Activated B cell treated with CpG ODN at 0.5 μM for 24 hours (primary cell): ENCODE results near the gene SLC6A3. TPM values are rescaled to one million over a fixed set of nuclear protein-coding genes. Genes with fewer than 3 reads are reported as not detected.

Experiments used
- ATAC-seq: fragments of 200-7000 bp; cut with Tn5 transposase; one replicate; pipeline ENCODE4 v1.10.0; 2021; ENCODE audit warnings: low read depth, mild to moderate bottlenecking, moderate library complexity
- CTCF ChIA-PET: fragments of 350-600 bp; sonication (Branson Sonifier 250); formaldehyde crosslinking; loops from one replicate; lab custom pipeline; 2021; ENCODE audit warnings: antibody characterized with exemption; lab: Charles Lee
- POLR2A ChIA-PET: fragments of 350-600 bp; sonication (Branson Sonifier 250); formaldehyde crosslinking; loops from one replicate; lab custom pipeline; 2021; ENCODE audit warnings: antibody characterized with exemption; lab: Charles Lee
- DNase-seq: peaks from one replicate; pipeline ENCODE4 v3.0.0; 2022
- H3K27ac Mint-ChIP-seq: one replicate; pipeline ENCODE4 v1.8.0; 2020; ENCODE audit warnings: mixed read lengths
- H3K27me3 Mint-ChIP-seq: one replicate; pipeline ENCODE4 v1.8.0; 2021; ENCODE audit warnings: mixed read lengths
- H3K36me3 Mint-ChIP-seq: one replicate; pipeline ENCODE4 v1.8.0; 2021; ENCODE audit warnings: low read depth, mixed read lengths
- H3K4me1 Mint-ChIP-seq: one replicate; pipeline ENCODE4 v1.8.0; 2021; ENCODE audit warnings: mixed read lengths
- H3K4me3 Mint-ChIP-seq: one replicate; pipeline ENCODE4 v1.8.0; 2020; ENCODE audit warnings: mild to moderate bottlenecking, mixed read lengths
- H3K9me3 Mint-ChIP-seq: one replicate; pipeline ENCODE4 v1.8.0; 2020; ENCODE audit warnings: mixed read lengths
- CTCF ChIP-seq: fragments of 200-600 bp; IDR thresholded peaks from one replicate; pipeline ENCODE4 v1.8.0; 2022; ENCODE audit warnings: antibody characterized with exemption, mild to moderate bottlenecking
- intact Hi-C: fragments of 100-400 bp; cut with micrococcal nuclease; formaldehyde crosslinking; loops from one replicate; pipeline ENCODE4 v1.15.1; 2024
- total RNA-seq: library from RNA; stranded (reverse); gene quantifications from 2 replicates; pipeline ENCODE4 v1.2.3, GENCODE V29; 2022

SLC6A3 gene
- total RNA-seq, 1 donor from 2014 or later: 2.0 TPM

GRCh38 chr5:1473746-1474145 is 28.5 kb upstream of the SLC6A3 start:
- H3K27me3 Mint-ChIP-seq: no peaks in the 10 kb centered on the region
- H3K9me3 Mint-ChIP-seq: no peaks in the 10 kb centered on the region
- H3K4me3 Mint-ChIP-seq: no peak overlapping the region
- H3K27ac Mint-ChIP-seq: no peak overlapping the region
- ATAC-seq (no peak), DNase-seq (no peak)
- CTCF ChIA-PET: interaction anchor here (1.4 to 1.6 kb wide), 2 partner anchors 93 to 167 kb away, joined by 3 read pairs; no protein-coding TSS in a partner anchor
- intact Hi-C loops: no loop called here
- POLR2A ChIA-PET: interaction anchor here (1.4 to 2.7 kb wide), 2 partner anchors 11 to 30 kb away, joined by 5 to 7 read pairs; no protein-coding TSS in a partner anchor
- H3K4me1 Mint-ChIP-seq: peaks cover 16% of the 10 kb centered on the region
- H3K36me3 Mint-ChIP-seq: peaks cover 90% of the 10 kb centered on the region
- TF ChIP-seq CTCF: no peak

- DNase-seq (no peak), ATAC-seq (no peak)
- peaks cover 18% of the 10 kb centered on the region for H3K4me1 Mint-ChIP-seq
- ChIA-PET CTCF (no interaction called here), POLR2A (interaction anchor here (2.7 kb wide), 1 partner anchor 31 kb away, joined by 7 read pairs; no protein-coding TSS in a partner anchor)
- H3K9me3 Mint-ChIP-seq: no peaks in the 10 kb centered on the region
- peaks cover 90% of the 10 kb centered on the region for H3K36me3 Mint-ChIP-seq
- intact Hi-C loops: no loop called here
- no peak overlapping the region for H3K4me3 Mint-ChIP-seq
- peak overlapping the region; percentile 50 for H3K27ac Mint-ChIP-seq
- TF ChIP-seq CTCF: no peak
- no peaks in the 10 kb centered on the region for H3K27me3 Mint-ChIP-seq
Observed at GRCh38 chr5:1472964-1473628, 27.9 kb upstream of the SLC6A3 start.

- ChIA-PET POLR2A (interaction anchor here (2.7 kb wide), 1 partner anchor 32 kb away, joined by 7 read pairs; no protein-coding TSS in a partner anchor), CTCF (no interaction called here)
- TF ChIP-seq CTCF: no peak
- Mint-ChIP-seq H3K36me3 (peaks cover 89% of the 10 kb centered on the region), H3K27ac (peak overlapping the region; percentile 69), H3K27me3 (no peaks in the 10 kb centered on the region), H3K4me1 (peaks cover 16% of the 10 kb centered on the region), H3K4me3 (no peak overlapping the region), H3K9me3 (no peaks in the 10 kb centered on the region)
- no peak for DNase-seq
- intact Hi-C loops: no loop called here
- no peak for ATAC-seq
Observed at GRCh38 chr5:1471997-1472963, 27.0 kb upstream of the SLC6A3 start.

- CTCF ChIA-PET: no interaction called here
Observed at GRCh38 chr5:1471240-1471853, 26.1 kb upstream of the SLC6A3 start.

More at GRCh38 chr5:1471240-1471853, 26.1 kb upstream of the SLC6A3 start:
- Mint-ChIP-seq H3K4me1 (peaks cover 15% of the 10 kb centered on the region), H3K9me3 (no peaks in the 10 kb centered on the region), H3K27ac (peak overlapping the region; percentile 69), H3K36me3 (peaks cover 88% of the 10 kb centered on the region), H3K27me3 (no peaks in the 10 kb centered on the region), H3K4me3 (no peak overlapping the region)
- no peak for TF ChIP-seq CTCF
- DNase-seq (no peak), ATAC-seq (no peak)
- intact Hi-C loops: no loop called here
- POLR2A ChIA-PET: no interaction called here
